Thoracic aorta (tissue), 2 donors: Measurements from ENCODE around the gene CDC14B. TPM values are rescaled to one million over a fixed set of nuclear protein-coding genes. Genes with fewer than 3 reads are reported as not detected.

Experiments used
- ATAC-seq: fragments of 150-250 bp; one replicate; pipeline ENCODE4 v1.8.0; 2017; ENCODE audit warnings: low read depth; ENCODE audit not compliant: insufficient number of reproducible peaks, low FRiP score
- DNase-seq: peaks from one replicate; pipeline ENCODE4 v3.0.0-alpha.2; 2020; ENCODE audit warnings: low spot score
- H3K27ac ChIP-seq, 2 donors: fragments of 200-600 bp; sonication (generic); 1 replicate in 1 of 2; 2 replicates in 1 of 2; pipeline ENCODE4 v1.5.1; 2016; ENCODE audit warnings: mild to moderate bottlenecking in 2 of 2, moderate library complexity in 2 of 2
- H3K27me3 ChIP-seq: fragments of 200-600 bp; sonication (generic); replicated peaks from 2 replicates; pipeline ENCODE4 v1.6.0; 2016; ENCODE audit warnings: mild to moderate bottlenecking; ENCODE audit not compliant: insufficient read depth
- H3K36me3 ChIP-seq: fragments of 200-600 bp; sonication (generic); one replicate; pipeline ENCODE4 v1.5.1; 2016
- H3K4me1 ChIP-seq, 2 donors: fragments of 200-600 bp; sonication (generic); 1 replicate in 1 of 2; 2 replicates in 1 of 2; pipeline versions ENCODE4 v1.5.1 to v1.6.0; 2016; ENCODE audit warnings: low read depth in 2 of 2, mild to moderate bottlenecking in 1 of 2; ENCODE audit not compliant: control insufficient read depth in 1 of 2
- H3K4me3 ChIP-seq: fragments of 200-600 bp; sonication (generic); 2 replicates; pipeline ENCODE4 v1.5.1; 2016; ENCODE audit warnings: mild to moderate bottlenecking
- H3K9me3 ChIP-seq: fragments of 200-600 bp; sonication (generic); 2 replicates; pipeline ENCODE4 v1.5.1; 2016
- total RNA-seq, 2 donors: library from RNA; depleted of rRNA; stranded (reverse); fragments of >200 nt; gene quantifications; one replicate each; pipeline versions ENCODE4 v1.1.0 to v1.2.3, GENCODE V29; 2016
- TF ChIP-seq, protein P1 (sequence below): fragments of 200-600 bp; sonication (generic); IDR thresholded peaks from one replicate; pipeline ENCODE4 v1.5.1; 2019; ENCODE audit warnings: antibody characterized with exemption

CDC14B gene
- total RNA-seq, 2 donors from 2014 or later, result 25.7 to 39.5 TPM

DNA sequence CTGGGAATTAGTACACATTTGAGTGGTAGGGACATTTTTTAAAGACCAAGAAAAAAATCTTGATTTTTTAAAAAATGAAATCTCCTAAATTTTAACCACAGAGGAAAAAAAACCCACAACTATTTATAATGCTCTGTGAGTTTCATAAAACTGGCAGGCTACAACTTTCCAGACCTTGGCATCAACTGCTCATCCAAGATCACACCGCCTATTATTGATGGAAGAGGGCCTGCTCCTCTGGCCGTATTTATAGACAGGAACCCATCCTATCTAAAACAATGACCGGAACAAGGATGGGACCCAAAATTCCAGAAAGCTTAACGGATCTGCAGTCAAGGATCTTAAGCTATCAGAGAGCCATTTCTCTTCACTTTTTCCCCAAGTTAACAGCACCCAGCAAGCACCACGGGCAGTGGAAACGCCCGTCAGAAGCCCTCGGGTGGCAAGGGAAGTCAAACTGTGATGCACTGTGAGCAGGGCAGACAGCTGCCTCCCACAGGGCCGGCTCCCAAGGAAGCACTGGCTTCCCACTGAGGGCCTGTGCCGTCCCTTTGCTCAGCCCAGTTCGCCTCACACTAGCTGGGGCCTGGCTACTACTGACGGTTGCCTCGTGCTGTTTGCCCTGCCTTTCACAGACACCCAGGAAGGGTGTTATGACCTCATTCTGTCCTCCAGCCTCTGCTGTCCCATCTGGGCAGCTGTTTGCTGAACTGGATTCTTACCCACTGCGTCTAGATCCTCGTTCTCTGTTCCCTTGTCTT is 62.8 kb downstream of the CDC14B start:
- peak overlapping the region; percentile 89 to 91 for H3K27ac ChIP-seq
- no peak for DNase-seq
- no peaks in the 10 kb centered on the region for H3K36me3 ChIP-seq
- peak overlapping the region; percentile 47 for H3K4me3 ChIP-seq
- ATAC-seq, result no peak
- H3K4me1 ChIP-seq, result peaks cover 25 to 78% of the 10 kb centered on the region in 2 donors
- TF ChIP-seq, protein P1, sequence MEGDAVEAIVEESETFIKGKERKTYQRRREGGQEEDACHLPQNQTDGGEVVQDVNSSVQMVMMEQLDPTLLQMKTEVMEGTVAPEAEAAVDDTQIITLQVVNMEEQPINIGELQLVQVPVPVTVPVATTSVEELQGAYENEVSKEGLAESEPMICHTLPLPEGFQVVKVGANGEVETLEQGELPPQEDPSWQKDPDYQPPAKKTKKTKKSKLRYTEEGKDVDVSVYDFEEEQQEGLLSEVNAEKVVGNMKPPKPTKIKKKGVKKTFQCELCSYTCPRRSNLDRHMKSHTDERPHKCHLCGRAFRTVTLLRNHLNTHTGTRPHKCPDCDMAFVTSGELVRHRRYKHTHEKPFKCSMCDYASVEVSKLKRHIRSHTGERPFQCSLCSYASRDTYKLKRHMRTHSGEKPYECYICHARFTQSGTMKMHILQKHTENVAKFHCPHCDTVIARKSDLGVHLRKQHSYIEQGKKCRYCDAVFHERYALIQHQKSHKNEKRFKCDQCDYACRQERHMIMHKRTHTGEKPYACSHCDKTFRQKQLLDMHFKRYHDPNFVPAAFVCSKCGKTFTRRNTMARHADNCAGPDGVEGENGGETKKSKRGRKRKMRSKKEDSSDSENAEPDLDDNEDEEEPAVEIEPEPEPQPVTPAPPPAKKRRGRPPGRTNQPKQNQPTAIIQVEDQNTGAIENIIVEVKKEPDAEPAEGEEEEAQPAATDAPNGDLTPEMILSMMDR, result no peak
- no peaks in the 10 kb centered on the region for H3K9me3 ChIP-seq
- no peaks in the 10 kb centered on the region for H3K27me3 ChIP-seq

GRCh38 chr9:96555567-96556386 is 63.9 kb downstream of the CDC14B start:
- peaks cover 25 to 78% of the 10 kb centered on the region in 2 donors for H3K4me1 ChIP-seq
- DNase-seq (no peak), ATAC-seq (no peak)
- H3K36me3 ChIP-seq, result no peaks in the 10 kb centered on the region
- no peaks in the 10 kb centered on the region for H3K9me3 ChIP-seq
- TF ChIP-seq, protein P1, result no peak
- peak overlapping the region; percentile 47 for H3K4me3 ChIP-seq
- peak overlapping the region; percentile 89 to 91 for H3K27ac ChIP-seq
- H3K27me3 ChIP-seq, result no peaks in the 10 kb centered on the region

GRCh38 chr9:96554801-96555566 is 64.7 kb downstream of the CDC14B start:
- no peaks in the 10 kb centered on the region for H3K36me3 ChIP-seq
- ATAC-seq (no peak), DNase-seq (no peak)
- TF ChIP-seq, protein P1, result no peak
- peak overlapping the region; percentile 89 to 91 for H3K27ac ChIP-seq
- H3K9me3 ChIP-seq, result no peaks in the 10 kb centered on the region
- no peaks in the 10 kb centered on the region for H3K27me3 ChIP-seq
- peaks cover 24 to 74% of the 10 kb centered on the region in 2 donors for H3K4me1 ChIP-seq
- H3K4me3 ChIP-seq, result no peak overlapping the region

DNA sequence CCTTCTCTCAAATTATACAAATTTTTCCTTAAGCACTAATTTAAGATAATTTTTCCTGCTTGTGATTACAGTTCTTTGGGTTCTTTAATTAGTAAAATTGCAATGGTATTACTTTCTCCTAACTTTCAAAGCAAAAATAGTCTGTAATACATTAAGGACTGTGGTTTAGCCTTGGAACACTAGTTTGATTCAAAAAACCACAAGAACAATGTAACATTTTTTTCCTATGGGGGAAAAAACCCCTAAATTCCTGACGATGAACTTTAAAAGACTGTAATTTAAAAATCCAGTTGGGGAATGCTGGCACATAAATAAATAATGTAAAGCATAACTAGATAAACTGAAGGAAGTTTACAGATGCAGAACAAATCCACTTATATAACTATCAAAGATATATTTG is 65.3 kb downstream of the CDC14B start:
- H3K4me1 ChIP-seq, result peaks cover 23 to 67% of the 10 kb centered on the region in 2 donors
- TF ChIP-seq, protein P1, result no peak
- no peak overlapping the region for H3K4me3 ChIP-seq
- H3K27me3 ChIP-seq, result no peaks in the 10 kb centered on the region
- DNase-seq, result no peak
- peak overlapping the region; percentile 83 to 91 for H3K27ac ChIP-seq
- H3K9me3 ChIP-seq, result no peaks in the 10 kb centered on the region
- no peak for ATAC-seq
- no peaks in the 10 kb centered on the region for H3K36me3 ChIP-seq
